ENCODE measurements around the gene WNT4. TPM values are rescaled to one million over a fixed set of nuclear protein-coding genes. Genes with fewer than 3 reads are reported as not detected.

The WNT4 gene
- total RNA-seq, 3 donors from 2014 or later: 1.2 to 4.5 (median 2.5) TPM

GRCh38 chr1:22179197-22179803, 36.4 kb upstream of the WNT4 start:
- ATAC-seq: no peak
- Histone ChIP-seq H3K4me3 (no peak overlapping the region), H3K36me3 (ENCODE audit: low read depth) (no peaks in the 10 kb centered on the region), H3K4me1 (ENCODE audit: low read depth) (no peaks in the 10 kb centered on the region), H3K9me3 (no peaks in the 10 kb centered on the region)
- TF ChIP-seq CTCF (IDR thresholded peaks at IDR 0.05): no peak
- DNase-seq: no peak
- intact Hi-C loops (cut with DNase I, micrococcal nuclease): no loop called here

- no peaks in the 10 kb centered on the region for H3K9me3 ChIP-seq
- no peak for TF ChIP-seq CTCF (IDR thresholded peaks at IDR 0.05)
- H3K4me1 ChIP-seq (ENCODE audit: low read depth): no peaks in the 10 kb centered on the region
- no peaks in the 10 kb centered on the region for H3K36me3 ChIP-seq (ENCODE audit: low read depth)
- intact Hi-C loops (cut with DNase I, micrococcal nuclease): no loop called here
- H3K4me3 ChIP-seq: no peak overlapping the region
- ATAC-seq: no peak
- no peak for DNase-seq
These were observed 34.6 kb upstream of the WNT4 start for GRCh38 chr1:22177354-22178003.

- no peak for DNase-seq
- Histone ChIP-seq H3K9me3 (no peaks in the 10 kb centered on the region), H3K4me3 (no peak overlapping the region), H3K4me1 (ENCODE audit: low read depth) (no peaks in the 10 kb centered on the region), H3K36me3 (ENCODE audit: low read depth) (no peaks in the 10 kb centered on the region)
- intact Hi-C loops (cut with DNase I, micrococcal nuclease): no loop called here
- peak; percentile 31 for ATAC-seq
- no peak for TF ChIP-seq CTCF (IDR thresholded peaks at IDR 0.05)
These were observed 33.4 kb upstream of the WNT4 start for GRCh38 chr1:22176258-22176657.

- Histone ChIP-seq H3K36me3 (ENCODE audit: low read depth) (no peaks in the 10 kb centered on the region), H3K9me3 (no peaks in the 10 kb centered on the region), H3K4me3 (no peak overlapping the region), H3K4me1 (ENCODE audit: low read depth) (no peaks in the 10 kb centered on the region)
- no peak for DNase-seq
- peak; percentile 26 for ATAC-seq
- intact Hi-C loops (cut with DNase I, micrococcal nuclease): no loop called here
- TF ChIP-seq CTCF (IDR thresholded peaks at IDR 0.05): no peak
These were observed 31.7 kb upstream of the WNT4 start for GRCh38 chr1:22174446-22175220.

- TF ChIP-seq CTCF (IDR thresholded peaks at IDR 0.05): no peak
- DNase-seq (no peak), ATAC-seq (no peak)
These were observed 29.2 kb upstream of the WNT4 start for GRCh38 chr1:22171951-22172715.

More at GRCh38 chr1:22171951-22172715, 29.2 kb upstream of the WNT4 start:
- Histone ChIP-seq H3K4me1 (ENCODE audit: low read depth) (no peaks in the 10 kb centered on the region), H3K9me3 (no peaks in the 10 kb centered on the region), H3K36me3 (ENCODE audit: low read depth) (no peaks in the 10 kb centered on the region), H3K4me3 (no peak overlapping the region)
- intact Hi-C loops (cut with DNase I, micrococcal nuclease): no loop called here

Data from mucosa of descending colon (tissue), 3 donors.